G401.6 (cell line): ENCODE results near the gene MED15.

Experiments
- FAIRE-seq: peaks from 2 replicates; lab custom pipeline; 2012; peaks lifted over from hg19 to GRCh38; lab: Jason Lieb, UNC

Gene MED15

DNA sequence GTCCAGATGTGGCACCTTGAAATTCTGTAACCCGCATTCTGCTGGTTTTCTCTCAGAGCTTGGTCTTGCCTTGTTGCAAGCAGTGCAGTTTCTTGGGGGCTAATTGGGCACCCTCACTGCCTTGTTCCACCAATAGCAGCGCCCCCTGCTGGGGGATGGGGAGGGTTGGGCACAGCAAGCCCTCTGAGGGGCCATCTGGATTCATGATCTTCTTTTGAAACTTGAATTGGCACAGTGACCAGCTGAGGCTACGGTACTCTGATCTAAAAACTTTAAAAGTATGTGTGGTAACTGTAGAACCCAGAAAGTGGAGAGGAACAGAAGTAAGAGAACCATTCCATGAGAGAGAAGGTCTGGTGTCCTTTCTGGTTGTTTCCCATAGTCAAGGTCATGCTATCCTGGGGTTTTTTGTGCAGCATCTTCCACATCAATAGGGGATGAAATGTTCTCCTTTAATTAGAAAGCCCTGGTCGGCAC, 64.2 kb downstream of the MED15 start:
- FAIRE-seq: no peak

DNA sequence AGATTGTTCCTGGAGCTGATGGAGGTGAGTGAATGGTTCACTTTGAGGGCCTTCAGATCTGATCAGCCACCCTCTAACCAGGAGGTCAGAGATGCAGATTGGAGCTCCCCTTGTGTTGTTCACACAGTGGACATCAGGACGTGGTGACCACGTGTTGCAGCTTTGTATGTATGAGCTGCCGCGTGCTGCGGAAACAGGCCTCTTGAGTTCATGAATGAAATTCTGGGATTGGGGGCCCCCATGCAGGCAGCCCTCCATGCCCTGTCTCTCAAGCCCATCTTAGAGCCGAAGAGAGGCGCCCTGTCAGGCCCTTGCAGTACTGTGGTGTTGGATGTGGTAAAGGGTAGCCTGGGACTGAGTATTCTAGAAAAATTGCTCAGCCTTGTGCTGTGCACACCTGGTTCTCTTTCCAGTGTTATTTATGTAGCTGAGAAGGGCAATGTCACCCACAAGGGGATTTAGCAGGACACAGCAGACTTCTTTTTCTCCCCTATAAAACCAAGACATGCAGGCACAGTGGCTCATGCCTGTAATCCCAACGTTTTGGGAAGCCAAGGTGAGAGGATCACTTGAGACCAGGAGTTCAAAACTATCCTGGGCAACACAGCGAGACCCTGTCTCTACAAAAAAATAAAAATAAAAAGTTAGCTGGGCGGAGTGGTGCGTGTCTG, 64.9 kb downstream of the MED15 start:
- FAIRE-seq: no peak

DNA sequence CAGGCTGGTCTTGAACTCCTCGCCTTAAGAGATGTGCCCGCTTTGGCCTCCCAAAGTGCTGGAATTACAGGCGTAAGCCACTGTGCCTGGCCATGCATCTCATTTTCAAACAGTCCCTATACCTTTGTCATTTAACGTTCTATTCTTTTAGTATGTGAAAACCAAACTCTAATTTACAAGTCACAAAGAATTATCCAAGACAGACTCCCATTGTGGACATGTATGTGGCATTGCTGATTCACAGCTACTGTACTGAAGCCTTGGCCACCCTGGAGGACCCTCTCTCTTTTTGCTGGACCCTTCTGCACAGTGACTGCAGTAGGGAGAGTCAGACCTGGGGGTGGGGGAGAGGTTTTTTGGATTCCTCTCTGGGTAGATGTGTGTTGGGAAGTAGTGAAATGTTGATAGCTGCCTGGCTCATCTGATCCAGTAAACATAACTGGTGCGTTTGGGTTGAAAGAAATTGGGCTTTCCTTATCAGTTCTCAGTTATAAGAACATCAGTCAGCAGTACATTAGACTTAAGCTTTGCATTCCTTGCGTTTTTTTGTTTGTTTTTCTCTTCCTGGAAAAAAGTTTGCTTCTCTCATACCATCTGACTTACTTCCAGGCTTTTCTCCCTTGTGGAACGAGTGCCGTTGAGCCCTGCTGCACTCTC, 65.9 kb downstream of the MED15 start:
- FAIRE-seq: no peak

DNA sequence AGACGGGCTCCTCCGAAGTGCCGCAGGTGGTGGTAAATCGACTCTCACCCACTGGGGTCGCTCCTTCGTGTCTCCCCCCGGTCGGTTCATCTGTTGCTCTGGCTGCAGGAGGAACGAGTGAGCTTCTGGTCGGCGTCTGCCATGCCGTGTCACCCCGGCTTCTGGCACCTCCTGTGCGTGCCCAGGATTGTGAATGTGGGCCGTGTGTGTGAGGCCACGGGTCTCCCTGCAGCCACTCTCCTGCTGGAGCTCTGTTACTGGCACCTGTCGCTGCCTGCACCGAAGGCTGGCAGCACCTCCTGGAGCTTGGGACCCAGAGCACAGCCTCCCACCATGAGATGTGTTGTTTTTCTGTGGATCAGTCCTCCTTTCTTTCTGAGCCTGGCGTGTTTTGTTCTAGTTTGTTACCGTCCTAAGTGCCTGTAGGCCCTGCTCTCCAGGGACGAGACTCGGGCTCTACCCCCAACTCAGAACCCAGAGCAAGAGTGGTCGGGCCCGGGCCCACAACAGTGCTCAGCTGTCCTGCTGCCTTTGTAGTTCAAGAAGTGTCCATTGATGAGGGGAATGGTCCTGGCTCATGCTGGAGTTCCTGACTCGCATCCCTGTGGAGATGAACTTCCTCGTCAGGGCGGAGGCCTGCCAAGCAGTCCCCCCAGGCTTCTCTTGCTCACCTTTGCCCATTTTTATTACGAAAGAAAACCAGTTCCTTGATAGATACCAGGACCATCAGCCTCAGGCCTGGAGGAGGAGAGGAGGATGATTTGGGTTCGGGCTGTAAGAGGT, 66.6 kb downstream of the MED15 start:
- FAIRE-seq: no peak

DNA sequence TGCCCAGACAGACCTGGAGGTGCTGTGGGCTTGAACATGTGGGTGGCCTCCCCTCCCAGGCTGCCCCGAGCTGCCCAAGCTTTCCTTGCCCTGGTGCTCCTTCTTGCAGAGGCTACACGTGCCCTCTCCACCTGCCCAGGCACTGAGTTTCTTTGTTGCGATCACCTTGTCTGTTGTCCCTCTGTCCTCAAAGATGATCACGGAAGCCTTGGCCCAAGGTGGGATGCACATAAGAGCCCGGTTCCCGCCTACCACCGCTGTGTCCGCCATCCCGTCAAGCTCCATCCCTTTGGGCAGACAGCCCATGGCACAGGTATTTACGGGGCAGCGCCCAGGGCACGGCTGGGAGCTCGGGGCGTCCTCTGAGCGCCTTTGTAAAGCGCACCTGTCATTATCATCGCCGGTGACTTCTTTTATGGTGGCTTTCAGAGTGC, 67.5 kb downstream of the MED15 start:
- FAIRE-seq: no peak

DNA sequence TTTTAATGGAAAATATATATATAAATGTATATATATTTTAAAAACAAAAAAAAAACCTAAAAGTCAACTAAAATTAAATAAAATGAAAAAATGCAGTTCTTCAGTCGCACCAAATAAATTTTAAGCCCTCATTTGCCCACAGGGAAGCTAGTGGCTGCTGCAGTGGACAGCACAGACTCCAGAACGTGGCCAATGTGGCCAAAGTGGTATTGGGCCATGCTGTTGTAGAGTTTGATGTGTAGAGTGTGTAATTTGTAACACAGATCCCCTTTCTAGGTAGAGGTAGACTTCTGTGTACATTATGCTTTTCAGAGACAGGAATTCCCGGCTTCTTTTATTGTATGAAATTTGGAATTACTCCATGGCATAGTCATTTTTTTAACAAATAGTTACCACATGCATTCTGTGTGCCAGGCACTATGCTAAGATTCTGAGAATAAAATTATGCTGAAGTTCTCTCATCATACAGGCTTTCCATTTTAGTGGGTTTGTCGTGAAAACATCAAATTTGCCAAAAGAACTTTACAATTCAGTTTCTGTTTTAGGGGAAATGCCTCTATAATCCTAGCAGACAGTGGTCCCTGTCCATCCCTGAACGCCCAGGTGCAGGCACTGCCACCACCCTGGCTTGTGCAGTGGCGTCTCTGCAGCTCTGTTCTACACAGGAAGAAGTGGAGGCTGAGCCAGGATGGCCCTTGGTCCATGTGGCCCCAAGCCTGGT, 68.5 kb downstream of the MED15 start:
- no peak for FAIRE-seq

DNA sequence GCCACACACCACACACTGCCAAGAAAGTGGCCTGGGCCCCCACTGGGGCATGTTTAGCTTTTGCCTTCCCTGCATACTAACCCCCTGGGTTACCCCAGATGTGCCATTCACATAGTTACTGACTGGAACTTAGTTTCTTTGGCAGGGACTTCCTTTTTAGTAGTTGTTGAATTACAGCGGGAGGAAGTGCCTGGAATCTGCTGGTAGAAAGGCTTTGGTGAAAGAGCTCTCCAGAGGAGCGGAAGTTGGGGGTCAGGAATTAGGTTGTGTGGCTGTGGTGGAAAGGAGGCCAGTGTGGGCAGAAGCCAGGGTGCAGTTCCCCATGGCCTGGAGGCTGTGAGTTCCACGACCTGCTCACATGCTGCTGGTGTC, 69.0 kb downstream of the MED15 start:
- FAIRE-seq: no peak

DNA sequence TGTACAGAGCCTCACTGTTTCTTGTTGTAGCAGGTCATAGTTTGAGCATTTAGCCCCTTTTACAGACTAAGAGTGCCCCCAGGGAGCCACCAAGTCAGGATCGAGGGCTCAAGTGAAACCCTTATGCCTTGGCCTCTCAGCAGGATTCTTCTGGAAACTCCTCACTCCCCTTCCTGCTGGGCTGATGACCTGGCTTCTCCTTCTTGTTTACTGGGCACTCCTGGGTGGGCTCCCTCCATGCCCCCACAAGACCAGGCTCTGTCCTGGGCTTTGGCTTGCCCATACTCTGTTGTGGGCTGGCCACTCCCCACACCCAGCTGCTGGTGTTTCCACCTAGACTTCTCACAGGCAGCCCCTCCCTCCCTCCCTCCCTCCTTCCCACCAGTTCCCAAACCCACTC, 69.6 kb downstream of the MED15 start:
- FAIRE-seq: no peak

DNA sequence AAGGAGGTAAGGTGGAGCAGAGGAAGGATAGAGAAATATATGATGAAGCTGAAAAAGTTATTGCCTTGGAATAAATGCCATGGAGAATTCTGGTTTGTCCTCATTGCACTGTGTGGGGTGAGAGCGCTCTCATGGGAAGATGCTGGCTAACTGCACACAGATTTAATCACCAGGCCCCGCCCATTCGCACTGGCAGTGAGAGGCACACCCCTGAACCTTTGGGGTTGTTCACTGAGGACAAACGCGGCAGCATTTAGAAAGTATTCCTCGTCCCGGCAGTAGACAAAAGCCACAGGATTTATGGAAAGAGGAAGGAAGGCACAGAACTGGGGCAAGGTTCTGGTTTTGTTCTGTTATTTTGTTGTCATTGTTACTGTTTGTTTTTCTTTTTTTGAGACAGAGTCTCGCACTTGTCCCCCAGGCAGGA, 70.2 kb downstream of the MED15 start:
- FAIRE-seq: no peak

DNA sequence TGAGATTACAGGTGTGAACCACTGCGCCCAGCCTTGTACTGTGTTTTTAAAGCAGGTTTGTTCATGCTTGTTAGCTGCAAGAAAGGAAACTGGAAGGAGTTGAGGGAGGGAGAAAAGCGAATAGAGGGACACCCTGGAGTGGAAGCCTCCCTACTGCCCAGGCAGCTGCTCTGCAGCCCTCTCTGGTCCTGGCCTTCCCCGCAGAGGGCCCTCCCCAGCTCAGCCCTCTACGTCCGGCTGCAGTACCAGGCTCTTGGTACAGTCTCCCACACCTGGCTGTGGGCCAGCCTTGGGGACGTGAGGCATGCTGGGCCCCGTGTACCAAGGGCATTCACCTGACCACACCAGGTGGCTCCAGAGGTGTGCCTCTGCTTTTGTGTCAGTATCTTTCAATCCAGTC, 70.8 kb downstream of the MED15 start:
- no peak for FAIRE-seq

DNA sequence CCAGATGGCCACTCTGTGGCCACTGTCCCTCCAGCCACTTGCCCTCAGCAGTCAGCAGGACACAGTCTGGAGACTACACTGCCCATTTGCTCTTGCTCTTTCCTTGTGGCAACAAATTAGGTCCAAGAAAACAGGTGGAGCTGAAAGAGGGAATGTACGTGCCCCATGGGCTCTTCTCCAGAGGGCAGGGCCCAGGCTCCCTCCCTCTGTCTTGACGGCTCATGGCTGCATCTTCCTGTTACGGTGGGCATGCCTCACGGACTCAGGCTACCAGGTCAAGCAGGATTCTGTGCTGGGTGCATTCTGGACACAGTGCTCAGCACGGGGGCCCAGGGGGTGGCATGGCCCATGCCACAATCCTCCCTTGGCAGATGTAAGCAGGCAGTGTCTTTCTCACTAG, 71.3 kb downstream of the MED15 start:
- no peak for FAIRE-seq

DNA sequence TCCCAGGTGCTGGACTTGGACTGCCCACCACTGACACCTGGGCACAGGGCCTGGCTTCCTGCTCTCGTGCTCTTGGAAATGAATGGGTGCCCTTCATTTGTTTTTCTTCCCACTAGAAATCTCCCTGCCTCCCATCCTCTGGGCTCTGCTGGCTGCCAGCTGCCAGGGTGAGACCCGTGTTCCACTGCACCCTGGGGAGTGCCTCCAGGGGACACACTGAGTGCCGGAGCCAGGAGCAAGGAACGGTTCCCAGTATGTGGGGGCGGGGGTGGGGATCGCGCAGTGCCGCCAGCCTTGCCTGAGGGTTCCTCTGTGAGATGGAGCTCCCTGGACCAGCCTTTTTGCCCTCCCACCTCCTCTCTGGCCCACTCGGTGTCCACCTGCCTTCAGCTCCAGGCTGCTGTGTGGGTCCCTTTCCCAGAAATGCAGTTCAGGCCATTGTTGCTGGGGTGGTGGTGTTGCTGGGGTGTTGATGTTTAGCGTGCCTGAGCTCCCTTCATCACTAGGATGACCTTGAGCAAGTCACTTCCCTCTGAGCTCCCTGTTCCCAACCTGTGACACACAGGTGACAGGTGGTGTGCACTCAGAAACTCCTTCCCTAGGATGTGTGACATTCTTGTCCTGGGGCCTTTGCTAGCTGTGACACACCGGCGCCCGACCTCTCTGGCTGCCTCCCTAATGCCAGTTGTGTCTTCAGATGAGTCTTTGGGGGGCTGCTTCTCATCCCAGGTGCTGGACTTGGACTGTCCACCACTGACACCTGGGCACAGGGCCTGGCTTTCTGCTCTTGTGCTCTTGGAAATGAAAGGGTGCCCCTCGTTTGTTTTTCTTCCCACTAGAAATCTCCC, 72.1 kb downstream of the MED15 start:
- FAIRE-seq: no peak

DNA sequence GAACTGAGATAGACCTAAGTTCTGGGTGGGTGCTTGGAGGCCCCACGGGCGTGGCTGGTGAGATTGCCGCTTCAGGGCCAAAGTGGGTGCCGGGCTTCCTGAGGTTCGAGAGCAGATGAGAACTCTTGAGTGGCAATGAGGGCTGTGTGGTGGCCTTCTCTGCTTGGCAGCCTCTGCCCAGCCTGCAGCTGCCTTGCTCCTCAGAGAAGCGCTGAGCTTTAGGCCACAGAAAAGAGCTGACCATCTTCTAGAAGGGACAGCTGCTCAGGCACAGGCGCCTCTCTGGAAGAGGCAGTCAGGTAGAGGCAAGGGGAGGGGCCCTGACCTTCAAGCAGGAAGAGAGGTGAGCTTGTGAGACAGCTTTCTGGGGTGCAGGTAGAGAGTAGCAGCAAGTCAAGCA, 72.8 kb downstream of the MED15 start:
- FAIRE-seq: no peak

DNA sequence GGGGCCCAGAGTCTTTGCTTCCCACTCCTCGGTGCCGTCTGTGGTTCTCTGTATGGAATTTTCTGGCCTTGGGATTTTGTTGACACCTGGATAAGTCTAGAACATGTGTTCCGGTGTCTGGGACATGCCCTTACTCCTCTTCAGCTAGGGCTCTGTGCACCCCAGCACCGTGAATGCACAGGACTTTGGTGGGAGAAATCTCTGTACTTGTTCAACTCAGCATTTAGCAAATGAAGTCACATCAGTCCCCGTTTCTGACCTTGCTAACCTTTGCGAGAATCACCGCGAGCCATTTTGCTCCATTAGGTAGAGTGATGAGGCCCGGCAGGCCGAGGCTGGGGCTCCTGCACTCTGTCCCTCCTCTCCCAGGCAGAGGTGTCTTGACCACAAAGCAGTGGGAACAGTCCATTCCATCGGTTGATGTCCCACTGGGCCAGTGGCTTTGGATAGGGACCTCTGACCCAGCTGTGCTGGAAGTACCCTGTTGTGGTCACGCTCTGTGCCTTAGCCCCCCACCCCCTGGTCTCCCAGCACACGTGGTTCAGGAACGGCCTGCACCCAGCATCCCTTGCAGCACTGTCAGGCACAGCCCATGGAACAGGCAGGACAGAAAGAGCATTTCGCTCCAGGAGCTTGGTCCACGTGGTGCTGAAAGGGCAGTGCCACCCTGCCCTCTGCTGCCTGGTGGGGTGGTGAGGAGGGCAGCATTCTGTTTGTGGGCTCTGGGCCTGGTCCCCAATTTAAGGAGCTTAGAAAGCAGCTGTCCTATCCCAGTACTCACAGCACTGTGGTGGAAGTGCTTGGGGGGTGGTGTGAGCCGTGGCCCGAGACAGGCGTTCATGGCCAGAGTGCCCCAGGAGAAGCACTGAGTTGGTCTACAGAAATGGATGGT, 73.4 kb downstream of the MED15 start:
- no peak for FAIRE-seq

DNA sequence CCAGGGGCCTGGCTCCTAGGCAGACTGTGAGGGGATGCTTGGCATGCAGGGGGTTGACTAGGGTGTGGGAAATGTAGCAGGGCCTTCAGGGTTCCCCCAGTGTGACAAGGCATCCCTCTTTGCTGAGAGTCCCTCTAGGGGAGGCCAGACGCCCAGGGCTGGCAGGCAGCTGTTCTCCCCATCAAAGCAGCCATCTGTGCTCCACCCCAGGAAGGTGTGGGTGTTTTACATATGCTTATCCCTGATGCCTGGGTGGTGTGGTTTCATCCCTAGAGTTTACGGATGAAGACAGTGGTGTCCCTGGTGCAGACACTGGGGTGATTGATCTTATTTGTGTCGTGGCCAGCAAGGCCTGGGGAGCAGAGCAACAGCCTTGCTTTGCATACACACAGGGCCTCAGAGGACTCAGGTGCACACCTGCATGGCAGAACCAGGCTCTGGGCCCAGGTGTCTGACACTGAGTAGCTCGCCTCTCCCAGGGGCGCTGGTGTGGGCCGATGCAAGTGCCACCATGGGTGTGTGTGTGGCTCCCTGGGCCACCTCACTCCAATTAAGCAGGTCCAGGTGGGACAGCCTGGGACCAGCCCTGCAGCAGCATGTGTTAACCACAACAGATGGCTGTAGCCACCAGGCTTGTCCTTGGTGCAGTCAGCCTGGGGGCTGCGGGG, 74.2 kb downstream of the MED15 start:
- FAIRE-seq: no peak

DNA sequence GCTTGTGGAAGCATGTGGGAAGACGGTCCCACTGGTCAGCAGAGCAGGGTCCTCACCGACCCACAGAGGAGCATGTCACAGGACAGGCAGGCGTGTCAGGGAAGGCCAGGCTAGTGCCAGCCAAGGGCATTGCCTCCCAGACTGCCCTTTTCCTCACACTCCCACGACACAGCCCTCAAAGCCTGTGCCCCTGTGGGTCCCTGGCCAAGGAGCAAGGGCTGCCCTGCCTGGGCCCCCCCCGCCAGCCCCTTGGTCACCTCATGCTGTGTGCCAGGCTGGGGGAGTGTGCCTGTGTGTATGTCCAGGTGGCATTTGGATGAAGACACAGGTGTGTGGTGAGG, 74.7 kb downstream of the MED15 start:
- FAIRE-seq: no peak

DNA sequence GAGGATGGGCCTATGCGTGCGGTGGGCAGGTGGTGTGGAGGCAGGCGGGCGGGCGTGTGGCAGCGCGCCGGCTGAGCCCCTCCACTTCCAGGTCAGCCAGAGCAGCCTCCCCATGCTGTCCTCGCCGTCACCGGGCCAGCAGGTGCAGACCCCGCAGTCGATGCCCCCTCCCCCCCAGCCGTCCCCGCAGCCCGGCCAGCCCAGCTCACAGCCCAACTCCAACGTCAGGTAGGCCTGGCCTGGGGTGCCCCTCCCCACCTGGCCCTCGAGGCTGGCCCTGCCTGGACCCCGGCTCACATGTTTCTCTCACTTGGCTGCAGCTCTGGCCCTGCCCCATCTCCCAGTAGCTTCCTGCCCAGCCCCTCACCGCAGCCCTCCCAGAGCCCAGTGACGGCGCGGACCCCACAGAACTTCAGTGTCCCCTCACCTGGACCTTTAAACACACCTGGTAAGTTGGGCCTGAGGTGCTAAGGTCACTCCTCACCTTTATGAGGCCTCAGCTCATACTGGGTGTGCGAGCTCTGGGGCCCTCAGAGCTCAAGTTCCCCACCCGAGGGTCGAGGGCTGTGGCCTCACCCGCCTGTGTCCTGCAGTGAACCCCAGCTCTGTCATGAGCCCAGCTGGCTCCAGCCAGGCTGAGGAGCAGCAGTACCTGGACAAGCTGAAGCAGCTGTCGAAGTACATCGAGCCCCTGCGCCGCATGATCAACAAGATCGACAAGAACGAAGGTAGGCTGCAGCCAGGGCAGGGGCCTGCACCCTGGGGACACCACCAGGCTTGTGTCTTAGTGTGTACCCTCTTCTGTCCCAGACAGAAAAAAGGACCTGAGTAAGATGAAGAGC, 75.3 kb downstream of the MED15 start:
- FAIRE-seq: no peak

DNA sequence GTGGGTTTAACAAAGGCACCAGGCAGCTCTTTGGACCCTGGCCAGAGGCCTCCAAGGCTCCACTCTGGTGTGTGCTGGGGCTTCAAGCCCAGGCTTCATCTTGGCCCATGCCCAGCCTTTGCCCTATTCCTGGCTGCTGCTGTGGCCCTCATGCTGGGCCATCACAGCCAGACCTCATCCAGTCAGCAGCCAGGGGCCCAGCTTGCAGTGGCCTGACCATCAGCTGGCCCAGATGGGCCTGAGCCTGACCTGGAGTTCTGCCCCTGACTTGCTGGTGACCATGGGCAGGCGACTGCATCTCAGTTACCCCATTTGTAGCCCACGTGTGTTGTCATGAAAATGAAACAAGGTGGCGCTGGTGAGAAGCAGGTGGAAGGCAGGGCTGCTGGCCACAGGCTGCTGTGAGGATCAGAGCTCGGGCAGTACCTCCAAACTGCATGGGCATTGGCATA, 76.1 kb downstream of the MED15 start:
- no peak for FAIRE-seq
